Erythroblast (primary cell): ENCODE data around the gene SYT8.

Experiments
- GATA1 ChIP-seq: IDR thresholded peaks from 2 replicates; pipeline ENCODE4 v1.6.1; 2011; ENCODE audit warnings: low read depth, mild to moderate bottlenecking, control low read depth, low read length, moderate library complexity
- POLR2A ChIP-seq: IDR thresholded peaks from 2 replicates; pipeline ENCODE4 v1.6.1; 2011; ENCODE audit warnings: mild to moderate bottlenecking, low read length

DNA sequence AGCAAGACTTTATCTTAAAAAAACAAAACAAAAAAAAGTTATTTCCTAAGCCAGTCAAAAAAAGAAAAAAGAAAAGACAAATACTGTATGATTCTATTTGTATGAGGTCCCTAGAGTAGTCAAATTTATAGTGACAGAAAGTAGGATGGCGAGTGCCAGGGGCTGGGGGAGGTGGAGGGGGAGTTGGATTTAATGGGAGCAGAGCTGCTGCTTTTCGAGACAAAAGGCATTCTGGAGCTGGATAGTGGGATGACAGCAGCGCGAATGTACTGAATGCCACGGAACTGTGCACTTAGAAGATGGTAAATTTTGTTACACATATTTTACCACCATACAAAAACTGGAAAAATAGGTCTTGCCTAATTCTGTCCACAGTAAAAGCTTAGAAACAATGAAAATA lies 17.8 kb upstream of the SYT8 start:
- TF ChIP-seq POLR2A, result no peak
- no peak for TF ChIP-seq GATA1
